ENCODE results near the gene DHX32.

DHX32 gene

GRCh38 chr10:125816548-125816947 is 64.5 kb downstream of the DHX32 start:
- in situ Hi-C loops (cut with MboI; ENCODE audit: low sequenced_read_pairs), result no loop called here

DNA sequence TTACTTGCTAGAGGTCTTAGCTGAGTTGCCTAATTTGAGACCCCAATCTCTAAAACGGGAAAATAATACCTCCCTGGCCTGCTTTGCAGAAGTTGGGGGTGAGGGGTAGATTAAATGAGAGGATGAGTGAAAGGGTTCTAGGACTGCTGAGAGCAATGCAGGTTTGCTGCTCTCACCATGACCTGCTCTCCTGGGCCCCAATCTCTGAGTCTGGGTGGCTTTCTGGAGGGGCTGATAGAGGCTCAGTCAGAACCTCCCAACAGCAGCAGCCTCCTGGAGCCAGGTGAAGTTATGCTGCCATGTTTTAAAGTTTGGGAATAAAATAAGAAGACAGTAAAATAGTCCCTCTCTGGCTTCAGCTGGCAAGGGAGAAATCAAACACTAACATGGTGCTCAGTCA is 65.3 kb downstream of the DHX32 start:
- in situ Hi-C loops (cut with MboI; ENCODE audit: low sequenced_read_pairs), result no loop called here

- in situ Hi-C loops (cut with MboI; ENCODE audit: low sequenced_read_pairs), result no loop called here
Measured at GRCh38 chr10:125812128-125812750, 68.9 kb downstream of the DHX32 start.

DNA sequence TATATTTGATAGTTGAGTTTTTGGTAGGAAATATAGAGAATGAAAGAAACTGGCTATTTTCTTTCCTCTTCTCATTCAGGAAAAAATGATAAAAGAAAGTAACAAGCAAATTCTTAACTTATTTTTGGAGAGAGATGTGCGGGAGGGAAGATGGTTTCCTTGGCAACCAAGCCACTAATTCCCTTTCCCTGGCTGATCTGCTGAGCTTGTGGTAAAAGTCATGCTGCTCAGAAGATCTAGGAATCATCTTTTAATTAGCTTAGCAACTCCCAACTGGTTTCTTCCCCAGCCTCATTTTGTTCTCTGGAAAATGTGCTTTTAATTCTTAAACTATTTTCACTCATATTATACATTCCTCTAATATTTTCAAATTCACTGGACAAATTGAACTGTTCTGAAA is 69.8 kb downstream of the DHX32 start:
- in situ Hi-C loops (cut with MboI; ENCODE audit: low sequenced_read_pairs), result no loop called here

GRCh38 chr10:125808047-125808446 is 73.0 kb downstream of the DHX32 start:
- in situ Hi-C loops (cut with MboI; ENCODE audit: low sequenced_read_pairs), result no loop called here

DNA sequence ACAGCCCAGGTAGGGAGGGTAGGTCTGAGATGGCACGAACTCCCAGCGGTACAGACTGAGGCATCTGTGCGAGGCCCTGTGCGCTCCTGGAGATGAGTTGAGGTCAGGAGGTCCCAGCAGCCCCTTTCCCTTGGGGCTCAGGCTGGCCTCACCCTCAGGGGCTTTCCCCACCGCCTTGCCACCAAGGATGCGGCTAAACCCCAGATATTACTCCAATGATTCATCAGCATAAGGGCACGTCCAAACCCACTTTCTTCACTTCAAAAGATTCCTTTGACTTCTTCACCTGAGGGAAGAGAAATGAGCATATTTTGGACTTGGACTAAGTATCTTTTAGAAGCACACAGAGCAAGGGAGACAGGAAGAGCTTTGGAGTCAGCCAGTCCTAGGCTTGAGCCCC is 78.4 kb downstream of the DHX32 start:
- in situ Hi-C loops (cut with MboI; ENCODE audit: low sequenced_read_pairs), result no loop called here

DNA sequence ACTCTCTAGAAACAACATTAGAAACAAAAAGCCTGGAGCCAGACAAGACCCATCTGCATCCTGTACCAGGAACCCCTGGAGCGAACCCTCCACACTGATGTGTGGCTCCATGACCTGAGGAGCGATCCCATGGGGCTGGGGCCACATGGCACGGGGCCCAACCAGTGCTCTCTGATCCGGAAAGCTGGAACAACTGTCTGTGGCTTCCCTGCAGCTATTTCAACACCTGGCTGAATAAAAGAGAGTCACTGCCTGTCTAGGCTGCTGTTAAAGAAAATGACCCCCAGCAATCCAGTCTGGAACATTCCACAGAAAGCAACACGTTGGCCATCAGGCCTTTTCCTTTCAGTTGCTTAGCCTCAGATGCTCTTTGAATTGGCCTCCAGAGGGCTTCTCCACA is 79.0 kb downstream of the DHX32 start:
- in situ Hi-C loops (cut with MboI; ENCODE audit: low sequenced_read_pairs), result no loop called here

DNA sequence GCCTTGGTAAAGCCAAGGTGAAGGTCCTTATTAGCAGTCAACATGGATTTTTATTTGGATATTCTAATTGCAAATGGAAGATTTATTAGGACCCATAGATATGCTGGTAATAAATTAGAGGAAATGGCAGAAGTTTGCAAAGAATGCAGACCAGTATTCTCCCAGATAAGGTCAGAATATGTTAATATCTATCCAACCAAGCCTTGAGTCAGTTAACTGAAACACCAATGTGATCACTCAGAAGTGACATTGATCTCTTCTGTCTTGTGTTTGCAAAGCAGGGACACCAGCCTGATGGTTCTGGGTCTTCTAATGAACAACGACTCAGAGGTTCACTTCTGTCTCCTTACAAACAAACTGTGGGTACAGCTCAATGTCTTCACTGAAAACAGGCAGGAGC is 79.5 kb downstream of the DHX32 start:
- in situ Hi-C loops (cut with MboI; ENCODE audit: low sequenced_read_pairs), result no loop called here

DNA sequence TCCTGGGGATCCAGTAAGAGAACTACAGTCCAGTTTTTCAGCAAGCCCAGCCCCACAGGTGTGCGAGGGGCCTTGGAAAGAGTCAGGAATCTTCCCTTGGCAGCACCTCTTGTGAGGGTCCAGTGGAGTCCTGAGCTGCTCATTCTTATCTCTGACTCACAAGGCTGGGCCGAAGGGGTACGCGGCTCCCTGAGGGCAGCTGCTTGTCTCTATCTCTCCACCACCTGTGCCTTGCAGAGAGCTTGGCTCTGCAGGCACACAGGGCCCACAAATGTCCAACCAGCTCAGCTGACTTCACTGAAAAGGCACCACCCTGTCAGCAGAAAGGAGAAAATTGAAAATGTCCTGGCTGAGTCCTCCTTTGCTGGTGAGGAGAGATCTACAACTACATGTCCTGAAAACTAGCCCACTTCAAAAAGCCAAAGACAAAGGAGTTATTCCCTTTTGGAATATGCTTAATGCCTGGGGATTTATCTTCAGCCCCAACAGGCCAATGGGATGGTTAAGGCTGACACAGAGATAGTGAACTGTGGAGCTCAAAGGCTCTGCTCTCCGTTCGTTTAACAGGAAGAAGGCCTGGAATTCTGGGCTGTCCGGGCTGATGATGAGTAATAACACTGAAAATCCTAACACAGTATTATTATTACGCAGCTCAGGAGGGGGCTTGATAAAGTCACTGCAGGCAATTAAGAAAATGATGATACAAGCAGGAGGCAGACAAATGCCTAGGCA is 81.5 kb downstream of the DHX32 start:
- in situ Hi-C loops (cut with MboI; ENCODE audit: low sequenced_read_pairs), result no loop called here

- in situ Hi-C loops (cut with MboI; ENCODE audit: low sequenced_read_pairs), result no loop called here
Measured at GRCh38 chr10:125797994-125798662, 83.0 kb downstream of the DHX32 start.

DNA sequence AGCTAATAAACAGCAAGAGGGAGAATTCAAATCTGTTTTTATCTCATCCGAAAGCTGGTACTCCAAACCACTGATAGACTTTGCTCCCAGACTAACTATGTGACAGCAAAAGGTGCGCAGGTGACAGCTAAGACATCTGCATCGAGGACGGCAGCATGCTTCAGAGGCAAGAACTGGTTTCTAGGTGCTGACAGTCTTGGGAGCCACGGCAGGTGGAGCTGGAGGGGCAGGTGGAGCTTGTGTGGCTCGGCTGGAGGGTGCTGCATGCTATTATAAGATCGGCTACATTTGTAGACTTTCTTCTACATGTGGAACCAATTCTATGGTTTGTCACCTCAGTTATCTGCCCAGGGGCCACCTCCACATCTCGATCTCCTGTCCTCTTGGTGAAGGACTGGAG is 83.7 kb downstream of the DHX32 start:
- in situ Hi-C loops (cut with MboI; ENCODE audit: low sequenced_read_pairs), result no loop called here

DNA sequence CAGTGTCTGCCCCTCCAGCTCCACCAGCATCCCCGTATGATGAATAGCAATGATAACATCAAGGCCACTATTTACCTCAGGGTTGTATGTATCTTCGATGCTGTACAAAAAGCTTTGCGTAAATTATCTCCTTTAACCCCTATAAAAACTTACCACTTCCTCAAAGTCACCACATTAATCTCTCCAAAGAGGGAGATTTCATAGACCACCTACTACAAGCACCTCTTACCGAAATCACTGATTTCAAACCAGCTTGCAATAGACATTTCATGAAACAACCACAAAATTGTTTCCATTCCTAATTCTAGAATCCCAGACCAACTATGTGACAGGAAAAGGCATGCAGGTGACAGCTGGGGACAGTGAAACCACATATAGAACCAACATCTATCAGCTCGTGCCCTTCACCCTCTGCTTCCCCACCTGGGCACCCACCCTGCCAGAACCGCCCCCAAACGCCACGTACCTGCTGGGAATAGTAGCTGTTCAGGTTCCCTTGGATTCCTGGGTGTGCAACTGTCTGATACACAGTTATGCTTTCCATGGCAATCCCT is 85.4 kb downstream of the DHX32 start:
- in situ Hi-C loops (cut with MboI; ENCODE audit: low sequenced_read_pairs), result no loop called here

DNA sequence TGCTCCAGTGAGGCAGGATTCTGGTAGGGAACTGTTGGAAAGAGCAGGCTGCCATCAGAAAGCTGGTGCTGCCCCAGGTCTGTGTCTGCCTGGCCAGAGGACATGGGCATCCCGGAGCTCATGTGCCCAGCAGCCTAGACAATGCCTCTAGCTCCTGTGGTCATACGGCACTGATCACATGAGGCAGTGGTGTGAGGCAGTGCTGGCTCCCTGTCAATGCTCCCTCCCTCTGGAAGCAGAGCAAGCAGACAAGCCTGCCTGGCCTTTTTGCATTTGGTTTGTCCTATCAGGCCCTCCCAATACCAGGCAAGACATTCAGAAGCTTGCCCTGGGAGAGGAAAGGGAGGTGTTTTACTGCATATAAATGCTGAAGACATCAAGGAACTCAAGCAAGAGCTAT is 86.0 kb downstream of the DHX32 start:
- in situ Hi-C loops (cut with MboI; ENCODE audit: low sequenced_read_pairs), result no loop called here

- in situ Hi-C loops (cut with MboI; ENCODE audit: low sequenced_read_pairs), result no loop called here
Measured at GRCh38 chr10:125792342-125793300, 88.5 kb downstream of the DHX32 start.

DNA sequence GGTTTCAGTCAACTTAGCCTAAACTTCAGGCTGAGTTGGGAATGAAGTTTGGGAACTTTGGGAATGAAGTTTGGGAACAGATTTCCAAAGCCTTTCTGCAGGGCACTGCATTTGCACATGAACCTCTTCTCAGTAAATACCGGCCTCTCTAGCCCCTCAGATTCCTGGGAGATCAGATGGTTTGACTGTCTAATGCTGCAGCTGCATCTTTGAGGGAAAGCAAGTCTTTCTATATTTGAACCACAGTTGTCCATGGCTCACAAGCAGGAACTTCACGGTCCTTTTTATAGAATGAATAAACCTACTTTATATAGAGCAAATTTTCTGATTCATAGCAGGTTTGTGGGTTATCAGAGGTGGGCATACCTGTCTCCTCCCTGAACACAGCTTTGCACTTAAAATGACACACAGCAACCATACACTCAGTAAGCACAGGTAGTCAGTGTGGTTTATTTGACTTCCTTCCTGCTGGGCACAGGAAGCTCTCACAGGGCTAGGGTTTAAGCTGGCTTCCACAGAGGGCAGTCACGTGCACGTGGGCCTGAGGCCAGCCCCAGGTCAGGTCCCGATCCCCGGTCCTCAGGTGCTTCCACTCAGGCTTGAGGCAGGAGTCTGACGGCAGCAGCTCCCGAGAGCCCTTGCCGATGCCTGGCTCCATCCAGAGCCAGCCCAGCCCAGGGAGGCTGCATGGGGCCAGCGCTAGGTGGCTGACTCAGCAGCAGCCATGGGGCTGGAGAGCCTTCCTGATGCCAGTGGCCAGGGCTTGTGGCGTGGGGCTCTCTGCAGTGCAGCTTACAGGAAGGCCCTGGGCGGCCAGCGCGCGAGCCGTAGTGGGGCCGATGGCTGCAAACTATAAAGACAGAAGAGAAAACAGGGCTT is 92.7 kb downstream of the DHX32 start:
- in situ Hi-C loops (cut with MboI; ENCODE audit: low sequenced_read_pairs), result no loop called here
